Retinal pigment epithelial cell (primary cell): ENCODE data around the gene MOCOS.
A peak's percentile ranks its signal among the peaks of the same experiment; 100 is the strongest.

ENCODE experiments used
- DNase-seq: peaks from one replicate; pipeline ENCODE4 v3.0.0-alpha.2; 2010; ENCODE audit warnings: low read depth
- H3K4me3 ChIP-seq: 2 replicates; pipeline ENCODE4 v1.5.1; 2011; ENCODE audit warnings: mild to moderate bottlenecking, low read length, control low read depth, moderate library complexity
- TF ChIP-seq, protein P1 (sequence below): conservative IDR thresholded peaks from 2 replicates; pipeline ENCODE4 v1.5.1; 2011; ENCODE audit warnings: low read depth, low read length, control low read depth, inconsistent platforms

MOCOS gene

DNA sequence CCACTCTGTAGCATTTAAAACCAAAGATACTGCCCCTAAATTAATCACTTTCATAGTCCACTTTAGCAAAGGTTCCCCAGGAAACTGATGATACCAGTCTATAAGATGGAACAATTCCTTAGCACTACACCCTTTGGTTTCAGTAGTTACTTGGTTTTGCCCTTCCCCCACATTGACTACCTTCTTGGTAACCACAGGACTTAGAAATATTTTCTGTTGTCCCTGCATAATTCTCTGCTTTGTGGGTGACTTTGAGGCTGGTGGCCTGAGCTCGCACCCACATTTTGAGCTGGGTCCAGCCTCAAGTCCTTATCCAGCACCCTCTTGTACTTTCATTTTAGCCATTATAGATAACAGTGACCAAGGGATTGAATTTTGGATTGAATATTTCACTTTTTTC, 34.5 kb upstream of the MOCOS start:
- no peak for DNase-seq
- TF ChIP-seq, protein P1, sequence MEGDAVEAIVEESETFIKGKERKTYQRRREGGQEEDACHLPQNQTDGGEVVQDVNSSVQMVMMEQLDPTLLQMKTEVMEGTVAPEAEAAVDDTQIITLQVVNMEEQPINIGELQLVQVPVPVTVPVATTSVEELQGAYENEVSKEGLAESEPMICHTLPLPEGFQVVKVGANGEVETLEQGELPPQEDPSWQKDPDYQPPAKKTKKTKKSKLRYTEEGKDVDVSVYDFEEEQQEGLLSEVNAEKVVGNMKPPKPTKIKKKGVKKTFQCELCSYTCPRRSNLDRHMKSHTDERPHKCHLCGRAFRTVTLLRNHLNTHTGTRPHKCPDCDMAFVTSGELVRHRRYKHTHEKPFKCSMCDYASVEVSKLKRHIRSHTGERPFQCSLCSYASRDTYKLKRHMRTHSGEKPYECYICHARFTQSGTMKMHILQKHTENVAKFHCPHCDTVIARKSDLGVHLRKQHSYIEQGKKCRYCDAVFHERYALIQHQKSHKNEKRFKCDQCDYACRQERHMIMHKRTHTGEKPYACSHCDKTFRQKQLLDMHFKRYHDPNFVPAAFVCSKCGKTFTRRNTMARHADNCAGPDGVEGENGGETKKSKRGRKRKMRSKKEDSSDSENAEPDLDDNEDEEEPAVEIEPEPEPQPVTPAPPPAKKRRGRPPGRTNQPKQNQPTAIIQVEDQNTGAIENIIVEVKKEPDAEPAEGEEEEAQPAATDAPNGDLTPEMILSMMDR, result no peak
- H3K4me3 ChIP-seq, result no peak overlapping the region

DNA sequence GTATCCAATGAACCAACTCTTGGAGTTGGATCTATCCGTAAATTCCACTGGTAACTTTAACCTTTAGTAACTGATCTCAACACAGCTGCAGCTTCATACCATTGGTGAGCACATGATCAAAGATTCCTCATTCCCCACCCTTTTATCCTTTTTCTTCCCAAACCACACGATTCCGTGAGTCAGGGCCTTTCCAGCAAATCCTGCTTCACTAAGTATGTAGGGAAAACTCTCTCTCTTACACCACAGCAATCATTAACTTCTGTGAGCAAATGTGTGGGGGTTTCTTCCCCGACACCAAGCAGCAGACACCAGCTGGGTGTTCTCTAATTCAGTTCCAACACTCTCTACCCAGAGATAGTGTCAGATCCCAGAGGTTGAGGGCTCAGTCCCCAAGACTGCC, 34.1 kb upstream of the MOCOS start:
- peak; percentile 16 for DNase-seq
- H3K4me3 ChIP-seq, result no peak overlapping the region
- TF ChIP-seq, protein P1, result no peak

GRCh38 chr18:36153771-36154170, 33.5 kb upstream of the MOCOS start:
- DNase-seq, result no peak
- no peak overlapping the region for H3K4me3 ChIP-seq
- TF ChIP-seq, protein P1, result no peak

DNA sequence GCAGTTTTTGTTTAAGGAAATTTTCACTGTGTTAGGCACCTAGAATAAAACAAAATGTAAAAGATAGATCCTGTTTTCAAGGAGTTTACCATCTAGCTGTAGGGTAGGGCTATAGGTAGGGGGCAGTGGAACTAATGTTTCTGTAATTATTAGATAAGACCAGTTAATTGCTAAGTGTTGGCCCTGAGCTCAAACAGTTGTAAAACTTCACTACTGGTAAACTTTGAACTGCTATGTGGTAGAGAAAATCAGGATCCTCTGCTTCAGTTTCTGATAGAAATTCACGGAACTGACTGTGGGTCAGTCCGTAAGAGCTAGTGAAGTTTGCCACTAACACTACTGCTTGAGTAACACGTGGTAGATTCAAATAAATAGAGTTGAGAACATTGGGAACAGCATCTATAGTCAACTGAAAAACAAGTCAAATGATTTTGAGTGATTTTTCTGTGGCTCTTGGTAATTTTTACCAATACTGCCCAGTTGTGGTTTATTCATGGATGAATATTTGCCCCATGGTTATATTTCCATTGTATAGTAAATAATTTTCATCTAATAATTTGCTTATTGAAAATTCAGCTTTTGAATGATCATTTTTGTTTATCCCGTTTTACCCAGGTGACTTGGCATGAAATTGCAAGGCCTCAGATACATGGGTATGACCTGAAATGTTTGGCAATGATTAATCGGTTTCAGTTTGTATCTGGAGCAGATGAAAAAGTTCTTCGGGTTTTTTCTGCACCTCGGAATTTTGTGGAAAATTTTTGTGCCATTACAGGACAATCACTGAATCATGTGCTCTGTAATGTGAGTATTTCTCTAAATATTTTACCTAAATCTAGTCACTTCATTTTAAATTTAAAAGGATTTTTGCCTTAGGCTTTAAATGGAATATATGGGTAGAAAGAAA, 31.2 kb upstream of the MOCOS start:
- TF ChIP-seq, protein P1, result no peak
- no peak for DNase-seq
- H3K4me3 ChIP-seq, result no peak overlapping the region

DNA sequence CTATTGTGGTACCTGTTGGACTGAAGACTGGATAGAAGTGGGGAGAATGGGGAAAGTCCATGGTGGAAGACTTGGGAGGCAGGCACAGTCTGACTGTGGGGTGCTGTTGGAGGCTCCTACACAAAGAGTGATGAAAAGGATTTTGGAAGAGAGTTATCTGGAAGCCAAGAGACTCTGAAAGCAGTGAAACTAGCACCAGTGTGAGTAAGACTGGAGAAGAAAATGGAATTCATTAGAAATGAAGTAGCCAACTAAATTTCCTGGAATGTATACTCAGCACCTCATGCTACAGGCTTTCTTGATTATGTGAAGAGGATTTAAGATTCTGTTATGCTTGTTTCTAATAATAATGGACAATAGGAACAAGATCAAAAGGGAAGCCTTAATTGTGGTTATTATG, 29.9 kb upstream of the MOCOS start:
- no peak for DNase-seq
- no peak overlapping the region for H3K4me3 ChIP-seq
- TF ChIP-seq, protein P1, result no peak

DNA sequence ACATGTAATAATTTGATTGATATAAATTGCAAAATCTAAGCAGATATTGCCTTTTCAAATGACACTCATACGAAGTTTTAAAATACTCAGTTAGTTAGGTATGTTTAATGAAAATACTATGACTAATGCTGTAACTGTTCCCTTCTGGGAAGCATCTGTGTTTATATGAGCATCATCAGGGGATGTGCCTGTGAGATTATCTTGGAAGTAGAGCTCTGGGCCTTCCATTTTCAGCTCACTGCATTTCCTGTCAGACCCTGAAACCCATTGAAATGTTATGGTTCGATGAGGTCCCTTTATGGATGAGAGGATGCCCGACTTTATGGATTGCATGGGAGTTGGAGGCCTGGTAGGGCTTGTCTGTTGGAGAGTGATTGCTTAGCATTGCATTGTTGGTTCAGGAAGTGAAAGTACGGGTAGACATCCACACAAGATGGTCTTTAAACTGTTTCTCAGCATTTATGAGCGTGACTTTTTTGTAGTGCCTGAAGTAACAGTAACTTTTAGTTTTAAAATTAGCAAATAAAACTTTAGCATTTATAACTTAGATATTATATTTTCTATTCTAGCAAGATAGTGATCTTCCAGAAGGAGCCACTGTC, 28.9 kb upstream of the MOCOS start:
- TF ChIP-seq, protein P1, result no peak
- no peak overlapping the region for H3K4me3 ChIP-seq
- DNase-seq, result no peak

- DNase-seq, result no peak
- TF ChIP-seq, protein P1, result no peak
- H3K4me3 ChIP-seq, result no peak overlapping the region
These were observed 26.3 kb upstream of the MOCOS start for GRCh38 chr18:36160959-36161371.
